Pancreas (tissue), 10 donors: ENCODE measurements around the gene PTPRM. TPM values are rescaled to one million over a fixed set of nuclear protein-coding genes. Genes with fewer than 3 reads are reported as not detected.

Experiments used
- ATAC-seq, 4 donors: fragments of 200-7000 bp; cut with Tn5 transposase; one replicate each; pipeline versions ENCODE4 v1.8.0 to v1.9.1; 2020; ENCODE audit warnings: mild to moderate bottlenecking in 4 of 4, moderate library complexity in 4 of 4
- DNase-seq, 6 donors: peaks; one replicate each; pipeline ENCODE4 v3.0.0-alpha.2; 2020
- FAIRE-seq: peaks from 2 replicates; lab custom pipeline; 2012; peaks lifted over from hg19 to GRCh38; lab: Jason Lieb, UNC
- H3K27ac ChIP-seq, 4 donors: fragments of 200-600 bp; sonication (generic); 1 replicate in 3 of 4; 2 replicates in 1 of 4; pipeline versions ENCODE4 v1.5.0 to v1.8.0; 2020
- H3K27me3 ChIP-seq, 4 donors: fragments of 200-600 bp; one replicate each; pipeline ENCODE4 v1.8.0; 2021
- H3K36me3 ChIP-seq, 3 donors: fragments of 200-600 bp; sonication (generic) in 1 of 3; one replicate each; pipeline versions ENCODE4 v1.5.0 to v1.8.0; 2020 to 2021
- H3K4me1 ChIP-seq, 3 donors: fragments of 200-600 bp; one replicate each; pipeline ENCODE4 v1.8.0; 2021
- H3K4me3 ChIP-seq, 4 donors: fragments of 200-600 bp; sonication (generic) in 2 of 4; one replicate each; pipeline versions ENCODE4 v1.5.0 to v1.8.0; 2020 to 2021
- H3K9me3 ChIP-seq, 4 donors: fragments of 200-600 bp; one replicate each; pipeline ENCODE4 v1.8.0; 2021
- WGBS, 2 donors: extraction: QIAGEN DNeasy Blood & Tissue Kit; methylation state at CpG; one replicate each; pipeline ENCODE4 v1.1.7; 2013; 5-methylcytosine and 5-hydroxymethylcytosine counted together
- intact Hi-C, 3 donors: fragments of 100-400 bp; cut with DNase I; formaldehyde crosslinking; loops; one replicate each; pipeline versions ENCODE4 v1.11.1 to v1.14.2; 2022
- polyA plus RNA-seq, 2 donors: library from polyadenylated mRNA; stranded (reverse); fragments of 200-250 nt; gene quantifications; one replicate each; pipeline ENCODE4 v1.2.3, GENCODE V29; 2013
- total RNA-seq, 6 donors: library from RNA; stranded (reverse); fragmentation: NEBNext Ultra II Directional in 4 of 6; extraction: Animal tissue kit (Norgen Biotek cat#: 25700) in 4 of 6; gene quantifications; one replicate each; pipeline versions ENCODE4 v1.2.1 to v1.2.4, GENCODE V29; 2021 to 2023
- TF ChIP-seq, protein P1 (sequence below), 4 donors: fragments of 200-600 bp; sonication (generic) in 3 of 4; IDR thresholded peaks; one replicate each; pipeline versions ENCODE4 v1.5.0 to v1.8.0; 2021; ENCODE audit warnings: antibody characterized with exemption in 4 of 4
- donor health status: healthy with polysubstance abuse.
- donor health status: DM: no; HTN: no; CAD: no; lungs with moderate emphysema.
- donor health status: DM: no; HTN: no; CAD: no.
- donor health status: control.
- donor health status: control.
- donor health status: Bipolar disorder and iron deficiency.
- donor health status: DM: yes; HTN: yes; CAD: no.
- donor health status: DM: no; HTN: no; CAD: no.
- donor health status: DM: no; HTN: no; CAD: no.
- donor health status: DM: yes; HTN: yes; CAD: no.

The PTPRM gene
- total and polyA plus RNA-seq, 8 donors: 14.5 to 50.7 (median 19.7) TPM

- FAIRE-seq (no peak), ATAC-seq (no peak), DNase-seq (no peak)
- no peaks in the 10 kb centered on the region for H3K27me3 ChIP-seq
- H3K36me3 ChIP-seq: no peaks in the 10 kb centered on the region
- no peak overlapping the region for H3K27ac ChIP-seq
- no peaks in the 10 kb centered on the region for H3K9me3 ChIP-seq
- intact Hi-C loops: no loop called here
- no peak overlapping the region for H3K4me3 ChIP-seq
- TF ChIP-seq, protein P1, sequence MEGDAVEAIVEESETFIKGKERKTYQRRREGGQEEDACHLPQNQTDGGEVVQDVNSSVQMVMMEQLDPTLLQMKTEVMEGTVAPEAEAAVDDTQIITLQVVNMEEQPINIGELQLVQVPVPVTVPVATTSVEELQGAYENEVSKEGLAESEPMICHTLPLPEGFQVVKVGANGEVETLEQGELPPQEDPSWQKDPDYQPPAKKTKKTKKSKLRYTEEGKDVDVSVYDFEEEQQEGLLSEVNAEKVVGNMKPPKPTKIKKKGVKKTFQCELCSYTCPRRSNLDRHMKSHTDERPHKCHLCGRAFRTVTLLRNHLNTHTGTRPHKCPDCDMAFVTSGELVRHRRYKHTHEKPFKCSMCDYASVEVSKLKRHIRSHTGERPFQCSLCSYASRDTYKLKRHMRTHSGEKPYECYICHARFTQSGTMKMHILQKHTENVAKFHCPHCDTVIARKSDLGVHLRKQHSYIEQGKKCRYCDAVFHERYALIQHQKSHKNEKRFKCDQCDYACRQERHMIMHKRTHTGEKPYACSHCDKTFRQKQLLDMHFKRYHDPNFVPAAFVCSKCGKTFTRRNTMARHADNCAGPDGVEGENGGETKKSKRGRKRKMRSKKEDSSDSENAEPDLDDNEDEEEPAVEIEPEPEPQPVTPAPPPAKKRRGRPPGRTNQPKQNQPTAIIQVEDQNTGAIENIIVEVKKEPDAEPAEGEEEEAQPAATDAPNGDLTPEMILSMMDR (IDR thresholded peaks at IDR 0.05): no peak
- H3K4me1 ChIP-seq: no peaks in the 10 kb centered on the region
- WGBS, 2 donors: 91 to 94% methylated on average over 3 of the region's 3 CpGs
Observed at GRCh38 chr18:7779211-7779610, 212.1 kb downstream of the PTPRM start.

DNA sequence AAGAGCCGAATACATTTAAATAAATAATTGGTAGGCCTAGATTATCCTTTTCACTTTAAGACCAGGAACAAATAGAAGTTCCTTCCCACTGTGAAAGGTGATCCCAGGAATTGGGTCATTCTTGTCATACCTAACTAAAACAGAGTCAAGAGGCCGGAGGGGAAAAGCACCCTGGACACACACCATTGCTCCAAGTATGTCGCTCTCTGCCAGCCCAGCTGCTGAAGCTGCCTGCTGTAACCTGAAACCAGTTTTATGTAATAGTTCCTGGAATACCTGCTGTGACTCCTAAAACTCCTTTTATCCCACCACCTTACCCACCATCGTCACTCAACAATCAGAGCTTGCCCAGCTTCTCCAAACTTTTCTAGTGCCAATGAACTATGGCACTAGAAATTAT is 217.1 kb downstream of the PTPRM start:
- no peak for DNase-seq
- no peak for FAIRE-seq
- Histone ChIP-seq H3K4me1 (no peaks in the 10 kb centered on the region), H3K9me3 (no peaks in the 10 kb centered on the region), H3K27ac (no peak overlapping the region), H3K4me3 (no peak overlapping the region), H3K36me3 (no peaks in the 10 kb centered on the region), H3K27me3 (no peaks in the 10 kb centered on the region)
- intact Hi-C loops: no loop called here
- 96 to 98% methylated on average over 4 of the region's 4 CpGs for WGBS, 2 donors
- no peak for ATAC-seq
- TF ChIP-seq, protein P1 (IDR thresholded peaks at IDR 0.05): no peak

- TF ChIP-seq, protein P1 (IDR thresholded peaks at IDR 0.05): no peak
- no peak for ATAC-seq
- WGBS, 2 donors: 94 to 100% methylated on average over 1 of the region's 1 CpG
Observed at GRCh38 chr18:7786569-7786968, 219.5 kb downstream of the PTPRM start.

DNA sequence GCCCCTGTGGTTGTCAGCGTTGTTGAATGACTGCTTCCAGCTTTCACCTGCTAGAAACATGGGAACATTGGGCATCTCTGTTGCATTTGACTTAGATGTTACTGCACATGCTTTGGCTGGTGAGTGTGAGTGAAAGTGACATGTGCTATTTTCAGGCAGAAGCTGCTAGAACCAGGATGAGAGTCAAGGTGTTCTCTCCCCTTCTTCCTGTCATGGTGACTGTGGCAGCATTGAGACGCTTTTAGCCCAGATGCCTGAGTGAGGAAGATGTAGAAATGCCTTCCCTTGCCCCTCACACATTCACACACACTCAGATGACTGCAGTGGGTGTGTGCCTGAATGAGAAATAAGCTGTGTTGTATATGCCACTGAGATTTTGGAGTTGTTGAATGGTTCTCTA is 220.2 kb downstream of the PTPRM start:
- intact Hi-C loops: no loop called here

More at GRCh38 chr18:7786569-7786968, 219.5 kb downstream of the PTPRM start:
- H3K27ac ChIP-seq: no peak overlapping the region
- H3K36me3 ChIP-seq: no peaks in the 10 kb centered on the region
- H3K9me3 ChIP-seq: no peaks in the 10 kb centered on the region
- no peak overlapping the region for H3K4me3 ChIP-seq
- DNase-seq (no peak), FAIRE-seq (no peak)
- no peaks in the 10 kb centered on the region for H3K27me3 ChIP-seq
- no peaks in the 10 kb centered on the region for H3K4me1 ChIP-seq
- intact Hi-C loops: no loop called here

More for the DNA sequence above, 220.2 kb downstream of the PTPRM start:
- FAIRE-seq (no peak), DNase-seq (no peak), ATAC-seq (no peak)
- Histone ChIP-seq H3K4me1 (peaks cover 0 to 3% (median 0%) of the 10 kb centered on the region in 3 donors), H3K4me3 (no peak overlapping the region), H3K27ac (no peak overlapping the region), H3K9me3 (no peaks in the 10 kb centered on the region), H3K36me3 (no peaks in the 10 kb centered on the region), H3K27me3 (no peaks in the 10 kb centered on the region)
- WGBS, 2 donors: 92 to 100% methylated on average over 2 of the region's 2 CpGs
- TF ChIP-seq, protein P1 (IDR thresholded peaks at IDR 0.05): no peak
